Stimulated activated naive CD4-positive, alpha-beta T cell (primary cell): ENCODE data around the gene KASH5.

Source experiments
- DNase-seq, 6 experiments: peaks; one replicate each; lab custom pipeline; 2025; lab: John Stamatoyannopoulos, UW

KASH5 gene

GRCh38 chr19:49421039-49421877, 33.2 kb downstream of the KASH5 start:
- peak in 3 of 6 experiments; percentile 21 to 40 (median 29) for DNase-seq

GRCh38 chr19:49421878-49422202, 33.8 kb downstream of the KASH5 start:
- DNase-seq, result no peak

GRCh38 chr19:49422407-49423070, 34.5 kb downstream of the KASH5 start:
- DNase-seq, result peak in 3 of 6 experiments; percentile 28 to 51 (median 33)

GRCh38 chr19:49423071-49423984, 35.3 kb downstream of the KASH5 start, which contains the start of gene PTH2:
TSS of gene PTH2 (minus strand) at chr19:49423441. CDS start at chr19:49423339, 102 bp downstream.
- DNase-seq, result peak in 1 of 6 experiments; percentile 47

DNA sequence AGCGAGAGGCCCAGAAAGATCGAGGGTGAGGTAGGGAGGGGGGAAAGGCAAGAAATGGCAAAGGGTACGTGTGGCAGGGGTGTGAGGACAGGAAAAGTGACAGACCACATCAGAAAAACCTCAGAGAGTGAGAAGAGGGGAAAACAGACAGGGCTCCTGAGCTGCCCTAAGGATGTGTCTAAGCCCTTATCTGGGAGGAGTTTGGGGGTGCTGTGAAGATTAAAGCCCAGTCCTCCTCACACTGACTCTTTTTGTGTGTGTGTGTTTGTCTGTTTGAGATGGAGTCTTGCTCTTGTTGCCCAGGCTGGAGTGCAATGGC, 35.9 kb downstream of the KASH5 start:
- DNase-seq, result peak in 3 of 6 experiments; percentile 20 to 36 (median 31)

GRCh38 chr19:49425178-49425577, 37.1 kb downstream of the KASH5 start, which contains the start of gene GFY:
TSS of gene GFY (plus strand) at chr19:49425388. CDS start at chr19:49426431, 1,043 bp downstream.
- DNase-seq, result no peak

DNA sequence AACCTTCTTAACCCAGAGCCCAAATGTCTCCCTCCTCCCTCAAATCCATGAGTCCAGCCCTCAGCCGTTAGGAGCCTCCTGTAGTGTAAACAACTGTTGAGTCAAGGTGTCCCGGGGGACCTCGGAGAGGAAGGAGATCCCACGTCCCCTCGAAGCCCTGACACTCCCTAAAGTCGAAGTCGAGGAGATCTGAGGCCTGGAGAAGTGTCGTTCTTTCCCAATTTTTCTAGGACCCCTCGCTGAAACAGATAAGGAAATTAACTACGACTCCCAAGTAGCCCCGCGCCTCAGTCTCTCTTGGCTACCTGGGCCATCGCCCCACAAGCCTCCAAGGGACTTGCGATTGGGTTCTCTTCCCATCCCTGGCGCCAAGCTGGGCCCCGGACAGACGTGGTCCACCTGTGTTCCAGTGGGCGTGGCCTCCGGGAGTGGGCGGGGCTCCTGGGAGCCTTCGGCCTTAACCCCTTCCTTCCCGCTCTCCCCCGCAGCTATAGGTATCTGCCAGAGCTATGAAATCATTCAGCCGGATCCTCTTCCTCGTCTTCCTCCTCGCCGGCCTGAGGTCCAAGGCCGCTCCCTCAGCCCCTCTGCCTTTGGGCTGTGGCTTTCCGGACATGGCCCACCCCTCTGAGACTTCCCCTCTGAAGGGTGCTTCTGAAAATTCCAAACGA, 38.0 kb downstream of the KASH5 start:
- DNase-seq, result peak in 2 of 6 experiments; percentile 13 to 19

GRCh38 chr19:49427339-49427738, 39.3 kb downstream of the KASH5 start:
- no peak for DNase-seq

DNA sequence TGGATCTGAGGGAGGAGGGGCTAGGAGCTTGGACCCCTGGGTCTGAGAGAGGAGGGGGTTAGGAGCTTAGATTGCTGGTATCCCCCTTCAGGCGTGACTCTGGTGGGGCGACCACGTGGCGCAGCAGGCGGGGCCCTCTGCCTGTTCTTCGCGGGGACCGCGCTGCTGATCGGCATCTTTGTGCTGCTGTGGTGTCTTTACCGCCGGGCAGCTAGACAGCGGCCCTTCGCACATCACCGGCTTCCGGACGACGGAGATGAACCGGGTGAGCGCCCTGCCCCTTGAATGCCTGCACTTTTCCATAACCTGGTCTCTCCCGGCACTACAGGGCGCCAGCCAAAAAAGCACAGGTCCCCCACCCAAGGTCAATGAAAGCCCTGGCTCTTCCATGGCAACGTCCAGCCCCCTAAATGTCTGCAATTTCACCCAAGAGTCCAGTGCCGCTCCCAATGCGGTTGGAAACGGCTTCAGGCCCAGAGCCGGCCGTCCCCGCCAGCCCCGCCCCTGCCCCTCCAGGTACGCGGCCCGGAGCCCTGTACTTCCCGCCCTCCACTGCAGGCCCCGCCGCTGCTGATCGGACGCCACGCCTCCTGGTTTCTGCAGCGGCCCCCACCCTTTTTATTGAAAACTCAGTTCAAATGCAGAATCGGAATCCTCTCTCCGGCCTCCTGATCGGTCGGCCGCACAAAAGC, 40.0 kb downstream of the KASH5 start:
- peak in 3 of 6 experiments; percentile 26 to 31 (median 28) for DNase-seq

DNA sequence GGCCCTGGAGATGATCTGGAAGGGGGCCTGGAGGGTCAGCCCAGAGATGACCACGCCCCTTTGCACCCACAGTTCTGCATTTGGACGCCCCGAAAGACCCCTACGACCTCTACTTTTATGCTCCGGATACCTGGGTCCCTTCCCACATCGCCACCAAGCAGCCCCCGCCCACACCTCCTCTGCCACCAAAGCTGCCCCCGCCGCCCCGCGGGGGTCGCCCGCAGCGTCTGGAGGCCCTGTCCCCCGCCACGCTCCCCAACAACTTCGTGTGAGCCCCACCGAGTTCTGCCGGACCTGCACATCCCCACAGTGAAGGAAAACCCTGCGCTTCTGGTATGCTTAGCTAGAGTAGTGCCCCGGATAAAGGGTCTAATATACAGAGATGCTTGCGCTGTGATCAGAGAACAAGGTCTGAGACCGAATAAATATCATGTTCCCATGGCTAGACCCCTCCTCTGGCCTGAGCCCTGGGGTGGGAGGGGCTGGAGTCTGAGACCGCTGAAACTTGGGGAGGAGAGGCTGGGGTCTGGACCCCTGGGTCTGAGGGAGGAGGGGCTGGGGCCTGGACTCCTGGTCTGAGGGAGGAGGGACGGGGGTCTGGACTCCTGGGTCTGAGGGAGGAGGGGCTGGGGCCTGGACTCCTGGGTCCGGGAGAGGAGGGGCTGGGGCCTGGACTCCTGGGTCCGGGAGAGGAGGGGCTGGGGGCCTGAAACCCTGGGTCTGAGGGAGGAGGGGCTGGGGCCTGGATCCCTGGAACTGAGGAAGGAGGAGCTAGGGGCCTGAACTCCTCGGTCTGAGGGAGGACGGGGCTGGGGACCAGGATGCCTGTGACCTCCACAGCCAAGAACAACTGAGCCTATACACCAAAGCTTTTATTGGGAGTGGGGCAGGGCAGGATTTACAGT, 40.8 kb downstream of the KASH5 start:
- no peak for DNase-seq

DNA sequence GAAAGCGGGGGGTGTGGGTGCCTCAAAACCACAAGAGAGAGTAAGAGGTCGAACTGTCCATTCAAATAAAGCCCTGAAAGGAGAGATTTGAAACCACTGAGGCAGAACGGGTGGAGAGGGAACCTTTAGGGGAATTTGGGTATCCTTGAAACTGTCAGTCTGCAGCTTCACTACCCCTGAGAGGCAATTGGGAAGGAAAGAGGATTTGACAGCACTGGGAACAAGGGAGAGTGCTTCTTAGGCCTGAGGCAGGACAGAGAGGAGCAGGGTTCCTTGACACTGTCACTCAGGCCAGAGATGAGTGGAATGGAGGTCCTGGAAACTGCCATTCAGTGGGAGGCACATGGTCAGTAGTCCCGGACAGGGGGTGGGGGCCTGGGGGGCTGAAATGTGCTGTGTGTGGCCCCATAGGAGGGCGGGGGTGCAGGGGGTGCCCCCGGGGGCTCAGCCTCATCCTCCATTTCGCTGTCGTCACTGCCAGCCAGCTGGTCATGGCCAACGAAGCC, 42.2 kb downstream of the KASH5 start:
- DNase-seq, result no peak

DNA sequence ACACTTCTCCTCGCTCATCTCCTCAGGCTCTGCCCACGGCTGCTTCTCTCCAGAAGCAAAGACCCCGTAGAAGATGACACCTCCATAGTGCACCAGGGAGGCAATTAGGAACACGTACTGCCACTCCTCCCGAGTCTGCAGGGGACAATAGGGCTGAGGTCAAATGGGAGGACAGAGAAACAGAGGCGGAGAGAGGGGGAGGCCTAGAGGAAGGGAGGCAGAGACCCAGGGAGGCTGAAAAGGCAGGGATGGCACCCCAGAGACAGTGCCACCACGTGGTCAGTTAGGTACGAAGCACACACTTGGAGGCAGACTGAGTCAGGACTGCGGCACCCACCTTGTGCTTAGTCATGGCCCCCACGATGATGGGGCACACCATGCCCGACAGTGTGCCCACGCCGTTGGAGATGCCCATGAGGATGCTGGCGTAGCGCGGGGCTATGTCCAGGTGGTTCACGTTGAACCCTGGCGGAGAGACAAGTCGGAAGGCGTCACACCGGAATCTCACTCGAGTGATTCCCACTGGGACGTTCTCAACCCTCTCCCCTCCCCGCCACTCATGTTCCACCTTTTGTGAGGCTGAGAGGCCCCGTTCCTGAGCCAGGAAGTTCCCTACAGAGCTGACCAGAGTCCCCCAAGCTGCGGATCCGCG, 42.8 kb downstream of the KASH5 start:
- DNase-seq, result peak in 1 of 6 experiments; percentile 11

GRCh38 chr19:49431330-49431749, 43.3 kb downstream of the KASH5 start:
- peak in 2 of 6 experiments; percentile 8 to 39 for DNase-seq

- DNase-seq, result peak in 1 of 6 experiments; percentile 34
These were observed 44.4 kb downstream of the KASH5 start for GRCh38 chr19:49432141-49433073.

DNA sequence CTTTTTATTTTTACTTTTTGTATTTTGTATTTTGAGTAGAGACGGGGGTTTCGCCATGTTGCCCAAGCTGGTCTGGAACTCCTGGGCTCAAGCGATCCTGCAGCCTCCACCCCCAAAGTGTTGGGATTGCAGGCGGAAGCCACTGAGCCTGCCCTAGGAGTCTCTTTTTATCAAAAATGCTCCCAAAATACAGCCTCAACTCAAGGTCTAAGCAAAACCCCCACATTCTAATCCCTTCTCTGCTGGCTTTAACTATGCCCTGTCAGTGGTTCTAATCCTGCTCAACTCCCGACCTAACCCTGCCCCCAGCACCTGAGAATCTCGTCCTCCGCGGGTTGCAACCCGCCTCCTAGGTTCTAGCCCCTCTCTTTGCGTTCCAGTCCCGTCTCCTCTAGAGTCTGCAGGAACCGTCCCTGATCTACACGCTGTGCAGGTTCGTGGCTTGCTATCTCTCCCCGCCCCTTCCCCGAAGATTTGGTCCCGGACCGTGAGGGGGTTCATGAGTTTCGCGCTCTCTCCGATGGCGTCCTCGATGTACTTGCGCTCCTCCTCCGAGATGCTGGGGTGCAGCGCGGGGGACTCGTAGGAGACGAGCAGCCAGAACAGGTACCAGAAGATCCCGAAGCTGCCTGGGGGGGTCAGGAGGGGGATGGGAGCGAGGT, 45.3 kb downstream of the KASH5 start:
- peak in 1 of 6 experiments; percentile 17 for DNase-seq

DNA sequence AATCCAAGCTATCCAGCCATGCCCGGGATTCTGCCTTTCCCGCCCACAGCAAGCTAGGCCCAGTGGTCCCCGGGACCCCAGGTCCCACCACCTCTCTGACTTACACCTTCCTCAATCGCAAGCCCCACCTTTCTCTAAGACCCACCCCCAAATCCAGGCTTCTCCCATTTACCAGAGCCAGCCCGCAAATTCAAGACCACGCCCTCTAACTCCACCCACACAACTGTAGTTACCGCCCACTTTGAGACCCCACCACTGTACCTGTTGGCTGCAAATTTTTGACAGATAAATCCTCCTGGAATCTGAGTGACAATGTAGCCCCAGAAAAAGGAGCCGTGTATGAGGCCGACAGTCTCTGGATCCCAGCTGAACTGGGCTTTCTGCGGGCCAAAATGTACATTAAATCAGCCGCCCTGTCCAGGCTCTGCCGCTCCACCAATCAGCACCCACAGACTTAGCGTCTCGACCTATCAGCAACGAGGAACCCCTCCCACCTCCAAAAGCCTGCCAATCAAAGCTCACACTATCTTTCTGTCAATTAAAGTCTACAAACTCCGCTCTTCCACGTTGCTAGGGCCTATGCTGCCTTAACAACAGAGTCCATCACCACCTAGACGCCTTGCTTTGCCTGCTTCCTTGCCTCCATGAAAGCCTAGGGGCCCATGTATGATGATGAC, 47.0 kb downstream of the KASH5 start:
- DNase-seq, result no peak

DNA sequence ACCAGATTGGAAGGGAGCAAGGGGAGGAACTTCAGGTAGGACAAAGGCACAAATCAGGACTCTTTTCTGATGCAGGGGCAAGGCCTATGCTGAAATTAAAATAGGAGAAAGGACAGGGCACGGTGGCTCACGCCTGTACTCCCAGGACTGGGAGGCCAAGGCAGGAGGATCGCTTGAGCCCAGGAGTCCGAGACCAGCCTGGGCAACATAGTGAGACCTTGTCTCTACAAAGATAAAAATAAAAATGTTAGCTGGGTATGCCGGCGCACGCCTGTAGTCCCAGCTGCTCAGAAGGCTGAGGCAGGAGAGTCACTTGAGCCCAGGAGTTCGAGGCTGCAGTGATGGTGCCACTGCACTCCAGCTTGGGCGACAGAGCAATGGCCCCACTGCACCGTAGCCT, 47.6 kb downstream of the KASH5 start:
- DNase-seq, result no peak
